ENCODE measurements around the gene LACC1.

GRCh38 chr13:43850873-43851272, 28.8 kb upstream of the LACC1 start:
- TF ChIP-seq PAX8 (CRISPR knock-in tag; IDR thresholded peaks at IDR 0.05; ENCODE audit: borderline replicate concordance) (no peak), CTCF (CRISPR knock-in tag; IDR thresholded peaks at IDR 0.05) (no peak), PBX2 (CRISPR knock-in tag; IDR thresholded peaks at IDR 0.05) (no peak), CBFB (CRISPR knock-in tag; IDR thresholded peaks at IDR 0.05) (no peak), KDM4B (CRISPR knock-in tag; IDR thresholded peaks at IDR 0.05) (no peak)

Measured in HepG2 (cell line).